Trophoblast cell (in vitro differentiated cells and primary cell): ENCODE measurements around the gene BCL10.

Source experiments
- DNase-seq, 2 donors: peaks; one replicate each; pipeline ENCODE4 v3.0.0-alpha.2; 2016
- H2AFZ ChIP-seq: 2 replicates; pipeline ENCODE4 v1.6.1; 2013; ENCODE audit warnings: low read length, moderate library complexity, mild to moderate bottlenecking; ENCODE audit not compliant: insufficient read depth, poor library complexity
- H2AK5ac ChIP-seq: 2 replicates; pipeline ENCODE4 v1.6.1; 2013; ENCODE audit warnings: mild to moderate bottlenecking, low read length
- H2BK120ac ChIP-seq: 2 replicates; pipeline ENCODE4 v1.6.1; 2013; ENCODE audit warnings: low read length, mild to moderate bottlenecking, moderate library complexity; ENCODE audit not compliant: insufficient read depth, poor library complexity
- H2BK12ac ChIP-seq: 2 replicates; pipeline ENCODE4 v1.6.1; 2013; ENCODE audit warnings: mild to moderate bottlenecking, low read length, moderate library complexity
- H2BK5ac ChIP-seq: 2 replicates; pipeline ENCODE4 v1.6.1; 2013; ENCODE audit warnings: low read length, low read depth, moderate library complexity, mild to moderate bottlenecking; ENCODE audit not compliant: poor library complexity
- H3K14ac ChIP-seq: 2 replicates; pipeline ENCODE4 v1.6.1; 2013; ENCODE audit warnings: mild to moderate bottlenecking, low read length
- H3K18ac ChIP-seq: 2 replicates; pipeline ENCODE4 v1.6.1; 2013; ENCODE audit warnings: mild to moderate bottlenecking, low read length
- H3K23ac ChIP-seq: 2 replicates; pipeline ENCODE4 v1.6.1; 2013; ENCODE audit warnings: low read length
- H3K27ac ChIP-seq: 2 replicates; pipeline ENCODE4 v1.5.1; 2013; ENCODE audit warnings: low read depth, mild to moderate bottlenecking, inconsistent platforms, low read length, moderate library complexity
- H3K27me3 ChIP-seq: 2 replicates; pipeline ENCODE4 v1.6.1; 2013; ENCODE audit warnings: inconsistent platforms, mild to moderate bottlenecking, low read length, moderate library complexity; ENCODE audit not compliant: insufficient read depth
- H3K36me3 ChIP-seq, 2 experiments: 1 replicate in 1 of 2; 2 replicates in 1 of 2; pipeline ENCODE4 v1.6.1; 2013; ENCODE audit warnings: low read length in 2 of 2, mild to moderate bottlenecking in 2 of 2, moderate library complexity in 1 of 2; ENCODE audit not compliant: insufficient read depth in 2 of 2, control insufficient read depth in 1 of 2
- H3K4ac ChIP-seq: 2 replicates; pipeline ENCODE4 v1.6.1; 2013; ENCODE audit warnings: low read depth, mild to moderate bottlenecking, low read length, moderate library complexity
- H3K4me1 ChIP-seq, 2 experiments: 1 replicate in 1 of 2; 2 replicates in 1 of 2; pipeline ENCODE4 v1.6.1; 2013; ENCODE audit warnings: low read length in 2 of 2, mild to moderate bottlenecking in 2 of 2, moderate library complexity in 1 of 2; ENCODE audit not compliant: insufficient read depth in 2 of 2, control insufficient read depth in 1 of 2
- H3K4me2 ChIP-seq: 2 replicates; pipeline ENCODE4 v1.6.1; 2013; ENCODE audit warnings: inconsistent platforms, mild to moderate bottlenecking, low read length, moderate library complexity
- H3K4me3 ChIP-seq: 2 replicates; pipeline ENCODE4 v1.5.1; 2013; ENCODE audit warnings: mild to moderate bottlenecking, low read depth, low read length, inconsistent platforms
- H3K79me1 ChIP-seq: one replicate; pipeline ENCODE4 v1.6.1; 2013; ENCODE audit warnings: low read length
- H3K79me2 ChIP-seq: 2 replicates; pipeline ENCODE4 v1.6.1; 2013; ENCODE audit warnings: low read length, mild to moderate bottlenecking; ENCODE audit not compliant: control insufficient read depth, insufficient read depth, poor library complexity
- H3K9ac ChIP-seq: 2 replicates; pipeline ENCODE4 v1.6.1; 2013; ENCODE audit warnings: mild to moderate bottlenecking, low read length
- H3K9me3 ChIP-seq: 2 replicates; pipeline ENCODE4 v1.6.1; 2013; ENCODE audit warnings: low read depth, mild to moderate bottlenecking, control low read depth, inconsistent platforms, low read length; ENCODE audit not compliant: insufficient read depth
- H4K12ac ChIP-seq: 2 replicates; pipeline ENCODE4 v1.6.1; 2013; ENCODE audit warnings: low read depth, mild to moderate bottlenecking, low read length, moderate library complexity
- H4K8ac ChIP-seq: 2 replicates; pipeline ENCODE4 v1.6.1; 2013; ENCODE audit warnings: low read depth, mild to moderate bottlenecking, low read length, moderate library complexity
- H4K91ac ChIP-seq: one replicate; pipeline ENCODE4 v1.6.1; 2013; ENCODE audit warnings: low read depth, mild to moderate bottlenecking, low read length, moderate library complexity
- WGBS: extraction: QIAGEN DNeasy Blood & Tissue Kit; methylation state at CpG from one replicate; pipeline ENCODE4 v1.1.7; 2013; ENCODE audit warnings: missing lambda C conversion rate; ENCODE audit not compliant: insufficient read length, insufficient coverage; ENCODE audit errors: extremely low coverage; 5-methylcytosine and 5-hydroxymethylcytosine counted together

The BCL10 gene

GRCh38 chr1:85284202-85284601, 7.8 kb upstream of the BCL10 start:
- Histone ChIP-seq H3K79me1 (no peaks in the 10 kb centered on the region), H2BK12ac (no peak overlapping the region), H3K4me3 (no peak overlapping the region), H2BK5ac (no peak overlapping the region), H3K4me1 (peaks cover 3 to 6% of the 10 kb centered on the region in 2 experiments), H2AFZ (no peak overlapping the region), H3K79me2 (no peaks in the 10 kb centered on the region), H4K12ac (no peak overlapping the region), H4K8ac (no peak overlapping the region), H3K23ac (no peak overlapping the region), H3K18ac (no peak overlapping the region), H3K4ac (no peak overlapping the region), H2AK5ac (no peak overlapping the region), H3K9me3 (peaks cover 3% of the 10 kb centered on the region), H3K27me3 (no peaks in the 10 kb centered on the region), H3K9ac (no peak overlapping the region), H2BK120ac (no peak overlapping the region), H4K91ac (no peak overlapping the region), H3K14ac (no peak overlapping the region), H3K4me2 (no peak overlapping the region), H3K36me3 (no peaks in the 10 kb centered on the region), H3K27ac (no peak overlapping the region)
- no CpG with 5 or more reads among the region's 2 CpGs for whole genome bisulfite sequencing
- DNase-seq: no peak

- no peak overlapping the region for H3K23ac ChIP-seq
- no peak overlapping the region for H3K4me3 ChIP-seq
- no peak overlapping the region for H3K27ac ChIP-seq
- no peak overlapping the region for H3K18ac ChIP-seq
- peaks cover 5 to 6% of the 10 kb centered on the region in 2 experiments for H3K4me1 ChIP-seq
- no peaks in the 10 kb centered on the region for H3K79me2 ChIP-seq
- no peak overlapping the region for H3K9ac ChIP-seq
- no peak overlapping the region for H2AFZ ChIP-seq
- H3K4me2 ChIP-seq: no peak overlapping the region
- no peak overlapping the region for H2BK12ac ChIP-seq
- H2AK5ac ChIP-seq: no peak overlapping the region
- no peak overlapping the region for H2BK5ac ChIP-seq
- H3K9me3 ChIP-seq: peaks cover 3% of the 10 kb centered on the region
- WGBS: no CpG with 5 or more reads among the region's 11 CpGs
- H4K12ac ChIP-seq: no peak overlapping the region
- no peaks in the 10 kb centered on the region for H3K27me3 ChIP-seq
- no peaks in the 10 kb centered on the region for H3K36me3 ChIP-seq
- H2BK120ac ChIP-seq: no peak overlapping the region
- no peak for DNase-seq
- no peak overlapping the region for H3K4ac ChIP-seq
- H3K14ac ChIP-seq: no peak overlapping the region
- H4K91ac ChIP-seq: no peak overlapping the region
- H4K8ac ChIP-seq: no peak overlapping the region
- no peaks in the 10 kb centered on the region for H3K79me1 ChIP-seq
Observed at GRCh38 chr1:85283475-85284199, 7.2 kb upstream of the BCL10 start.

- Histone ChIP-seq H2BK12ac (no peak overlapping the region), H3K27me3 (no peaks in the 10 kb centered on the region), H2AK5ac (no peak overlapping the region), H3K79me2 (no peaks in the 10 kb centered on the region), H3K4ac (no peak overlapping the region), H3K79me1 (no peaks in the 10 kb centered on the region), H3K9me3 (peaks cover 3% of the 10 kb centered on the region), H2BK120ac (no peak overlapping the region), H2BK5ac (no peak overlapping the region), H4K12ac (no peak overlapping the region), H3K9ac (no peak overlapping the region), H3K4me3 (no peak overlapping the region), H2AFZ (no peak overlapping the region), H3K36me3 (no peaks in the 10 kb centered on the region), H3K23ac (no peak overlapping the region), H3K27ac (no peak overlapping the region), H4K8ac (no peak overlapping the region), H3K18ac (no peak overlapping the region), H4K91ac (no peak overlapping the region), H3K14ac (no peak overlapping the region), H3K4me1 (peaks cover 5 to 6% of the 10 kb centered on the region in 2 experiments), H3K4me2 (no peak overlapping the region)
- DNase-seq: no peak
- WGBS: no CpG with 5 or more reads among the region's 1 CpG
Observed at GRCh38 chr1:85282424-85282823, 6.0 kb upstream of the BCL10 start.

- Histone ChIP-seq H3K14ac (no peak overlapping the region), H3K27me3 (no peaks in the 10 kb centered on the region), H2BK5ac (no peak overlapping the region), H2AK5ac (no peak overlapping the region), H4K12ac (no peak overlapping the region), H3K79me1 (peaks cover 9% of the 10 kb centered on the region), H3K27ac (no peak overlapping the region), H2AFZ (no peak overlapping the region), H3K18ac (no peak overlapping the region), H3K4me2 (no peak overlapping the region), H4K8ac (no peak overlapping the region), H3K23ac (no peak overlapping the region), H4K91ac (no peak overlapping the region), H2BK120ac (no peak overlapping the region), H3K4me1 (peaks cover 6% of the 10 kb centered on the region in 2 experiments), H3K9ac (no peak overlapping the region), H3K9me3 (peaks cover 3% of the 10 kb centered on the region), H3K4me3 (no peak overlapping the region), H3K79me2 (peaks cover 6% of the 10 kb centered on the region), H2BK12ac (no peak overlapping the region), H3K36me3 (no peaks in the 10 kb centered on the region), H3K4ac (no peak overlapping the region)
- no peak for DNase-seq
- no CpG with 5 or more reads among the region's 4 CpGs for whole genome bisulfite sequencing
Observed at GRCh38 chr1:85280636-85281035, 4.2 kb upstream of the BCL10 start.
